Measurements from ENCODE around the gene GNMT.

The GNMT gene

DNA sequence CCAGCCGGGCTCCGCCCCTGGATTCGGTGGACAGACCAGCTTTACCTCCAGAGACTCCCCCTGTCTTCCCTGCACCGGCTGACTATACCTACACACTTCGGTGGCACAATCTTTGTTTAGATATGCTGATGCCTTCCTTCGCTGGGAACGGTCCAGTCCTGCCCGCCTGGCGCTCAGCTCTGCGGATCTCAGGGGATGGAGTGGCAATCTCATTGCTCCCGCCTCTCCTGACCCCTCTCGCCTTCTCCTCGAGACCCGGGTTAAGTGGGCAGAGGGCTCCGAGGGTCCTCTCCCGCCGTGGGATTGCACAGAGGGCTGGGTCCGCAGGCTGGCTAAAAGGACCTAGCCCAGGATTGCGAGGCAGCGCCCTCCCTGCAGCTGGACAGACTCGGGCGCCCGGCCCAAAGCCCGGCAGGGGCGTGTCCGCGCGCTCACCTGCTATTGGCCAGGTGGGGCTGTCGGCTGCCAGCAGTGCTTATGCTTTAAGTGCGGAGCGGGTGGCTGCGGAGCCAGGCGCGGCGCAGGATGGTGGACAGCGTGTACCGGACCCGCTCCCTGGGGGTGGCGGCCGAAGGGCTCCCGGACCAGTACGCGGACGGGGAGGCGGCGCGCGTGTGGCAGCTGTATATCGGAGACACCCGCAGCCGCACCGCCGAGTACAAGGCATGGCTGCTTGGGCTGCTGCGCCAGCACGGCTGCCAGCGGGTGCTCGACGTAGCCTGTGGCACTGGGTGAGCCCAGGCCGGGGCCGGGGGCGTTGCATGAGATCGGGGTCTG, at the start of gene GNMT:
Gene GNMT, plus strand, starts transcription at position 512 of the 777 bp plus-strand sequence. Its CDS starts 14 bp downstream, at position 526.
- TF ChIP-seq, protein P1, sequence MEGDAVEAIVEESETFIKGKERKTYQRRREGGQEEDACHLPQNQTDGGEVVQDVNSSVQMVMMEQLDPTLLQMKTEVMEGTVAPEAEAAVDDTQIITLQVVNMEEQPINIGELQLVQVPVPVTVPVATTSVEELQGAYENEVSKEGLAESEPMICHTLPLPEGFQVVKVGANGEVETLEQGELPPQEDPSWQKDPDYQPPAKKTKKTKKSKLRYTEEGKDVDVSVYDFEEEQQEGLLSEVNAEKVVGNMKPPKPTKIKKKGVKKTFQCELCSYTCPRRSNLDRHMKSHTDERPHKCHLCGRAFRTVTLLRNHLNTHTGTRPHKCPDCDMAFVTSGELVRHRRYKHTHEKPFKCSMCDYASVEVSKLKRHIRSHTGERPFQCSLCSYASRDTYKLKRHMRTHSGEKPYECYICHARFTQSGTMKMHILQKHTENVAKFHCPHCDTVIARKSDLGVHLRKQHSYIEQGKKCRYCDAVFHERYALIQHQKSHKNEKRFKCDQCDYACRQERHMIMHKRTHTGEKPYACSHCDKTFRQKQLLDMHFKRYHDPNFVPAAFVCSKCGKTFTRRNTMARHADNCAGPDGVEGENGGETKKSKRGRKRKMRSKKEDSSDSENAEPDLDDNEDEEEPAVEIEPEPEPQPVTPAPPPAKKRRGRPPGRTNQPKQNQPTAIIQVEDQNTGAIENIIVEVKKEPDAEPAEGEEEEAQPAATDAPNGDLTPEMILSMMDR (conservative IDR thresholded peaks at IDR 0.05) = 0 out of 2 replicates have a peak, but pooled peaks have one; percentile 6
- peak within 1 kb of the TSS; percentile 78 for H3K27ac ChIP-seq

DNA sequence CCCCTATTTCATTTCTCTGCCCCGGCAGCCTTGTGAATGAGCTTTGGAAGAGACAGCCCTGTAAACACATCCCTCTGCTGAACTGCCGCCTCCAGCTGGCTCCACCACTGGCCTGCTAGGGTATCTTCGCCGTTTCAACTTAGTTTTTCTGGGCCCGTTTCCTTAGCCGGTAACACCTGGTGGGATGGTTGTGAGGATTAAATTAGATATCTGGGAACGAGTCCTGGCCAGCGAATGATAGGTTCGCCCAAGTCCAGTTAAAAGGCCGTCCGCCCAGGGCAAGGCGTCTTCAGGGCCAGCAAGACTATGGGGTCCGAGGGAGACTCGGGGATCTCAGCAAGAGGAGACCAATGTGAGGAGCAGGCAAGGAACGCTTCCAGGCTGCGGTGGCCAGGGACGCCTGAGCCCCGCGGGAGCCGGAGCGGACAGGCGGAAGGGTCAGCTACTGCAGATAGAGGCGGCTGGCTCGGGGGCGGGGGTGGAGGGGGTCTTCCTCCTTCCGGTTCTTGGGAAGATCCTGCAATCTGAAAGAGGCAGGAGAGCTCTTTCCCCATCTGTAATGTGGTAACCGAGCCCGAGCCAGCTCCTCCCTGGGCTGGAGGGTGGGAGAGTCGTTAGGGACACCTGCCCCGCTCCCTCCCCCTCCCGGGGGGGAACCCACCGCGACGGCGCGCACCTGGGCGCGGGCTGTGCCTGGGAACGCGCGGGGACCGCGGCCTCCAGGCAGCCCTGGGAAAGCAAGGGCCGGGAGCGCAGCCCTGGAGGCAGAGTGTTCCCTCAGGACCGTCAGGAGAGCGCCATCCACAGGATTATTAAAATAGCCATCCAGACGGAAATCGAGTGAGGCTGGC, 49.2 kb upstream of the GNMT start:
- TF ChIP-seq, protein P1 (conservative IDR thresholded peaks at IDR 0.05) = no peak
- H3K27ac ChIP-seq = no peak overlapping the region

DNA sequence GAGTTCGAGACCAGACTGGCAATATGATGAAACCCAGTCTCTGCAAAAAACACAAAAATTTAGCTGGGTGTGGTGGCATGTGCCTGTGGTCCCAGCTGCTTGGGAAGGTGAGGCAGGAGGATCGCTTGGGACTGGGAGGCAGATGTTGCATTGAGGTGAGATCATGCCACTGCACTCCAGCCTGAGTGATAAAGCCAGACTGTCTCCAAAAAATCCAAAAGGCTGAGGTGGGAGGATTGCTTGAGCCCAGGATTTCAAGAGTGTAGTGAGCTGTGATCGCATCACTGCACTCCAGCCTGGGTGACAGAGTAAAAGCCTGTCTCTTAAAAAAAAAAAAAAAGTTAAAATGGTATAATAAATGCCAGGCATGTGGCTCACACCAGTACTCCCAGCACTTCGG, 46.0 kb upstream of the GNMT start:
- TF ChIP-seq, protein P1 (conservative IDR thresholded peaks at IDR 0.05) = no peak
- H3K27ac ChIP-seq = no peak overlapping the region

DNA sequence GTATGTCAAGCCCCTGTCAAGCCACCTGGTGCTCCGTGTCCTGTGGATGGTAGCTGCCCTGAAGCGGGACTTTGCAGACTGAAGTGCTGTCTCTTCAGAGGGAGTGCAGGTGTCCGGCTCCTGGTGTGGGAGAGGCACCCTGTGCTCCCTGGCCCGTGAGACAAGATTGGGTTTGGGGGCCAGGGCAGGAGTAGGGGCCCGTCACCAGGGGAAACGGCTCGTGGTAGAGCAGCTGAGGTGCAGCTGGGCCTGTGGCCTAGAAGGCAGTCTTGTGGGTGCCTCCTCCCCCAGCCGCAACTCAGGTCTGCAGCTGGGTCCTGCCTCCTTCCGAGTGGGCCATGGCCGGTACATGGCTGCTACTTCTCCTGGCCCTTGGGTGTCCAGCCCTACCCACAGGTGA, 44.8 kb upstream of the GNMT start, which contains the start of gene PTCRA:
Gene PTCRA, plus strand, starts transcription at position 322 of the 400 bp plus-strand sequence. Its CDS starts 17 bp downstream, at position 339.
- TF ChIP-seq, protein P1 (conservative IDR thresholded peaks at IDR 0.05) = no peak
- H3K27ac ChIP-seq = no peak within 1 kb of the TSS

DNA sequence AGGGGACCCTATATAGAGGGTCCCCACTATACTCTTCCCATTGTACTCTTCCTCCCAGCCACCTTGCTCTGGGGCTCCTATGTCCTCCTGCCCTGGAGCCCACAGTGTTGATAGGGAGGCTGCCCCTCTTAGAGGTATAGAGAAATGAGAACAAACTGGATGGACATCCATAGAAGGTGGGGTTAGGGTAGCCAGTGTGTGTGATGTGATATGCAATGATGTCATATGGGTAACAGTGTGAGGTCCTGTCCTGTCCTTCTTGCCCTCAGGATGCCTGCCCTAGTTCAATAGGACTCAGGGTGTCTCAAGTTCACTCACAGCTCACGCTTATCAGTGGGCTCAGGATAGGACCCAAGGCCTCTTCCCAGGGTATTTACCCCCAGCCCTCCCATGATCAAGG, 44.3 kb upstream of the GNMT start:
- TF ChIP-seq, protein P1 (conservative IDR thresholded peaks at IDR 0.05) = no peak

DNA sequence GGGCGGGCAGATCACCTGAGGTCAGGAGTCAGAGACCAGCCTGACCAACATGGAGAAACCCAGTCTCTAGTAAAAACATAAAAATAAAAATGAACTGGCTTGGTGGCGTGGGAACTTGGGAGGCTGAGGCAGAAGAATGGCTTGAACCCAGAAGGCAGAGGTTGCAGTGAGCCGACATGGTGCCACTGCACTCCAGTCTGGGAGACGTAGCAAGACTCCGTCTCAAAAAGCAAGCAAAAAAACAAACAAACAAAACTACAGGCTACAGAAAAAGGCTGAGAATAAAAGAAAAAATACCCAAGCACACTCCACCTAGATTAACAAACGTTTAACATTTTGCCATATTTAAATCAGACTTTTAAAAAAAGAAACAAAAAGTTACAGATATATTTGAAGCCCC, 38.8 kb upstream of the GNMT start:
- TF ChIP-seq, protein P1 (conservative IDR thresholded peaks at IDR 0.05) = no peak
- H3K27ac ChIP-seq = no peak overlapping the region

More for the DNA sequence above, 44.3 kb upstream of the GNMT start:
- no peak overlapping the region for H3K27ac ChIP-seq

DNA sequence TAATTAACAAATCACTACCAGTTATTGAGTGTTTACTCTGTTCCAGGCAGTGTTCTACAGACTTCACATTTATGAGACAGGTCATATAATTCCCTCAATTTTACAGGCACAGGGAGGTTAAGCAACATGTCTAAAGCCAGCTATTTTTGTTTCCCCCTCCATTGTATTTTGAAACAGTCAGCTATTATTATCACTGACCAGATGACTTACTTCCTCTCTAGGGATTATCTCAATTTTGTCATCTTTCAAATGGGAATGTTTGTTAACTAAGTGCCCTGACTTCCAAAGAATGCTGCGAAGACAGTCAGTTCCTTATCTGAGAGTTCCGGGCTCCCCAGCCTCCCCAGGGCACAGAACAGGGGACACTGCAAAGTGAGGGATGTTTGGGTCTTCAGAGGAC, 36.9 kb upstream of the GNMT start:
- TF ChIP-seq, protein P1 (conservative IDR thresholded peaks at IDR 0.05) = no peak
- H3K27ac ChIP-seq = peak overlapping the region; percentile 54

All from VCaP (cell line).